Measurements from ENCODE around the gene XPR1.
"Not testable (repeated sequence)": the region's sequence is repeated elsewhere in the genome, so short reads cannot be mapped to it uniquely, and the experiment has no call there.

XPR1 gene

DNA sequence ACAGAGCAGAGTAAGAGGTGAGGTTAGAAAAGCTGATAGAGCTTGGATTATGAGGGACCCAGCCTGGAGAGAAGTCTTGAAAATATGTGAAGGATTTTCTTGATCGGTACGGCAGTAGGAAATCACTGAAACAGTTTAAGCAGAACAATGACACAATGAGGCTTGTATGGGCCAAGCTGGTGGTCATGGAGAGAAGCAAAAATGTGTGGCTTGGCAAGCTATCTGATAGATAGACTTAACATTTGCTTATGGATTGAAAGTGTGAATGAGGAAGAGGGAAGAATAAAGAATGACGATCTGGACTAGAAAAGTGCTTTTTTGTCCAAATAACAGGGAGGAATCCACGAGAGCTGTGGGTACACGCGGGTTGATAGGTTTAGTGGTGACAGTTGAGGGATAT, 15.4 kb upstream of the XPR1 start:
- no peak for DNase-seq

DNA sequence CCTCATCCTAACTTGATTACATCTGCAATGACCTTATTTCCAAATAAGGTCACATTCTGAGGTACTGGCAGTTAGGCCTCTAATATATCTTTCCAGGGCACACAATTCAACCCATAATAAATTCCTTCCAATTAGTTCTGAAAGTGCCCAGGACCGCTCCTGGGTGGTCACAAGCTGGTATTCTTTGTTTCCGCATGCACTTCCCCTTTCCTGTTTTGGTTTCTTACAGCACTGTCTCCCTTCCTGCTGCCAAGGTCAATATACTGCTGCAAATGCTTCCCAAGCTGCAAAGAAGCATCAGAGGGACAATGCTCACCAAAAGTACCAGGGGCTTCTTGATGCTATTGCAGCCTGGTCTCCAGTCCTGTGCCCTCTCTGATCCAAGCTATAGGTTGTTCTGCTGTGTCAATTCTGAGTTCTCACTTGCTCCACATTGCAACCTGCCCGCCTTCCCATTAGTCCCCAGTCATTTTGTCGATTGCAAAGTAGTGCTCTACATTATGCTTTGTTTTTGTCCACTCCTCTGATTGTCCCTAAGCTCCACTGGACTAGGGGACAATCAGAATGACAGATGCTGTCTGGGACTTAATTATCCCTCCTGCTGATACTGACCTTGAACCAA, 13.9 kb upstream of the XPR1 start:
- no peak for DNase-seq

- no peak for DNase-seq
Measured at GRCh38 chr1:180620581-180620980, 11.2 kb upstream of the XPR1 start.

DNA sequence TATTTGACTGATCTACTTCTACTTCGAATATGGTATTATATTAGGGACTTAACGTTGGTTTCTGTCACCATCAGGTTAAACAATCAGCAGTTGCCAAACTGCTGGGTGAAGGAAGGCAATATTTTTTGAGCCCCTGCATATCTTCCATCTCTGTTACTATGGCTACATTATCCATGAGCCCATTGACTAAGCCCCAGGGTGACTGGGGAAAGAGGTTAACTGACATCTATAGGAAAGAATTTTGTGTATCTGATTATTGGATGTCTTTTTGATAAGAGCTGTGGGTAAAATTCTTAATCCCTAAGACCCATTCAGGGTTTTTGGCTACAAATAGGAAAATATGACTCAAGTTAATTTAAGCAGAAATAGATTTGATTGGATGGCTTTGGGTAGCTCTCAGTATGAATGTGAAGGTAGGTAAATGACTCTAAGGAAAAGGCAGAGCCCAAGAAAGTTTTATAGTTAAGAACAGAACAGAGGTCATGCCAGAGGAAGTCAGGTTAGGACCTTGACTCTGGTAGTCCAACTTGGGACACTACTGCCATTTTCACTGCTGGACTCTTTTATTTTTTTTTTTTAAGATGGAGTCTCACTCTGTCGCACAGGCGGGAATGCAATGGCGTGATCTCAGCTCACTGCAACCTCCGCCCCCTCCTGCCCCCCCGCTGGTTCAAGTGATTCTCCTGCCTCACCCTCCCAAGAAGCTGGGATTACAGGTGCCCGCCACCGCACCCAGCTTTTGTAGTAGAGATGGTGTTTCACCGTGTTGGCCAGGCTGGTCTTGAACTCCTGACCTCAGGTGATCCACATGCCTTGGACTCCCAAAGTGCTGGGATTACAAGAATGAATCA, 8.9 kb upstream of the XPR1 start:
- DNase-seq, result peak; percentile 9

DNA sequence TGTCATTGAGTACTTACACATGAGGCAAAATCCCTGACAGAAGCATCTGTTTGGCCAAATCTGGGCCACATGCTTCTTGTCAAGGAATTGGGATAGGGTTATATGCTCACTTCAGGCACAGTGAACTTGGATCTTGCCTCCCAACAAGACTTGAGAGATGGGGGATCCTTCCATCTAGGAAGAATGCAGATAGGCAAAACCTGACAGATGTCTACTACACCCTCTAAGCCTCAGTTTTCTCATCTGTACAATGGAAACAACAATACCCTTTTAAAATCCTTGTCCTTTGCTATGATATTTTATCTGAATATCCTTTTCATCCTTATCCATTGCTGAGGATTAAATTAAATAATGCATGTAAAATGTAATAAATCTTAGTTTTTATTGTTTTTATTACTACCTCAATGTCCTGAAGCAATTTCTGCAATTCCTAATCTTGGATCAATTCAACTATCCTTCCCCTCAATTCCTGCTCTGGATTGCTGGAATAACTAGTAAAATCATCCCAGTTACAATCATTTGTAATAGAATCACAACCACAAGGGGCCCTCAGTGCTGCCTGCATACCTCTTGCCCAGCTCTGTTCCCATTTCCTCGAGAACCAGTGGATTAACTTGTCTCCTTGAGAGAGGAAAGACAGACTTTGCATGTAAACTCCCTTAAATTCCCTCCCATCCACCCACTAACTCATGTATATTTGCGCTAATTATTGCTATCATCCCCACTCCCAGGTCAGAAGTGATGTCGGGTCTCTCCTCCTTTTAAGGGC, 8.1 kb upstream of the XPR1 start:
- DNase-seq, result no peak

DNA sequence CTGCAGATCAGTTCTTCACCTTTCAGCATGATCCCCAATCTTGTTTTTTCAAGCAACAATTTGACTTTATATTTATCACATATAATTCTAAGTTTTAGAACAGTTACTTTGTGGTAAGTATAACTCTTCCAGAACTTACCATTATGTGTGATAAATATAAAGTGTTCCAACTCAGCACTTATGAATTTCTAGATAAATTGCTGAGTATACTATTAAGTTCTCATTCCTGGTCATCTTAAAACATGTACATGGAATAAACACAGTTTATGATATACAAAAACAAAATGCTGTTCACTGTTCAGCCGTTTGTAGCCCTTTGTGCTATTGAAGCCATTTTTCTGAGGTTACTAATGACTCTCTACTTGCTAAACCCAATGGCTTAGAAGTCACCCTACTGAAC, 5.1 kb upstream of the XPR1 start:
- no peak for DNase-seq

- no peak for DNase-seq
Measured at GRCh38 chr1:180627411-180627810, 4.4 kb upstream of the XPR1 start.

- DNase-seq, result no peak
Measured at GRCh38 chr1:180628646-180629045, 3.2 kb upstream of the XPR1 start.

DNA sequence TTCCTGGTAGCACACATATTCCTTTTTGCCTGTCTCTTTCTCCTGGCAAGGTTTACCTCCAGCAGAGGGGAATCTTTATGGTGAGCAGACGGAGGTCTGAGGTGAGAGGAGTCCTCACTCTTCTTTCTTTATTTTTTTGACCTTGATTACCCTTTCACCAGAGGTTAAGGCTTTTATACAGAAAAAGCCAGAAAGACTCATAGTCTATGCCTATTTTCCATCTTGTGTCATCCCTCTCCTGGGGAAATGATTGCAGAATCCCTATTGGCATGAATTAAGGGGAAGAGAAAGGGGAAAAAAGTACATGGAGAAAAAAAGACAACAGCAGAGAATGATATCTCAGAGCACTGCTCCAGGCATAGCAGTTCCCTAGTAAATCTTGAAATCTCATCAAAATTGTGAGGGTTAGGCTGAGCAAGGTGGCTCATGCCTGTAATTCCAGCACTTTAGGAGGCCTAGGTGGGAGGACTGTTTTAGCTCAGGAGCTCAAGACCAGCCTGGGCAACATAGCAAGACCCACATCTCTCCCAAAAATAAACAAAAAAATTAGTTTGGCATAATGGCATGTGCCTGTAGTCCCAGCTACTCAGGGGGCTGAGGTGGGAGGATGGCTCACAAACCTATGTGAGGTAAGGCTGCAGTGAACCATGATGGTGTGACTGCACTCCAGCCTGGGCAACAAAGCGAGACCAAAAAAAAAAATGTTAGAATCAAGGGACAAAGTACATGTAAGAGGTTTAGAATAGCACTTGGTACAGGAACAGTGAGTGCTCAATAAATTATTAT, 1.2 kb upstream of the XPR1 start:
- no peak for DNase-seq

DNA sequence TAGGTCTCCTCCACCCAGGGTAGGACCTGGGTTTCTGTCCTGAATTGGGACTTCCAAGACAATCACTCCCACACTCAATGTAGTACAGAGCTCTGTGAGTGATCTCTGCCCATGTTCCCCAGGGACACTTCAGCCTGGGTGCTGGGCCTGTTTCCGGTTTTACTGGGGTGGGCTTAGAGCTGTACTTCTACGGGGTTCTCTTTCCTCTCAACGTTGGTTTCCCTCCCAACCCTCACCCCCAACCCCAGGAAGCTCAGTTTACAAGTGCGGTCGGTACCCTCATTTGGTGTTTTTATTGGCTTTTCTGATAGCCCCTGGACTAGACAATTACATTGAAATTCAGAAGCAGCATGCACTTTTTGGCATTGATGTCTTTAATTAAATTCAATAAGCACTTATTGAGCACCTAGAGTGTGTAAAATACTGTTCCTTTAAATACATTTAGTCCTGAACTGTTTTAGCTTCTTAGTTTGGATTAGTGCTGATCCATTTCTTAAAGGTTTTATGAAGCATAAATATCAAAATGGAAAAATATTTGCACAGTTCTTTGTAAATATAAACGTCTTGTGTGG, 542 bp upstream of the XPR1 start:
- no peak for DNase-seq

DNA sequence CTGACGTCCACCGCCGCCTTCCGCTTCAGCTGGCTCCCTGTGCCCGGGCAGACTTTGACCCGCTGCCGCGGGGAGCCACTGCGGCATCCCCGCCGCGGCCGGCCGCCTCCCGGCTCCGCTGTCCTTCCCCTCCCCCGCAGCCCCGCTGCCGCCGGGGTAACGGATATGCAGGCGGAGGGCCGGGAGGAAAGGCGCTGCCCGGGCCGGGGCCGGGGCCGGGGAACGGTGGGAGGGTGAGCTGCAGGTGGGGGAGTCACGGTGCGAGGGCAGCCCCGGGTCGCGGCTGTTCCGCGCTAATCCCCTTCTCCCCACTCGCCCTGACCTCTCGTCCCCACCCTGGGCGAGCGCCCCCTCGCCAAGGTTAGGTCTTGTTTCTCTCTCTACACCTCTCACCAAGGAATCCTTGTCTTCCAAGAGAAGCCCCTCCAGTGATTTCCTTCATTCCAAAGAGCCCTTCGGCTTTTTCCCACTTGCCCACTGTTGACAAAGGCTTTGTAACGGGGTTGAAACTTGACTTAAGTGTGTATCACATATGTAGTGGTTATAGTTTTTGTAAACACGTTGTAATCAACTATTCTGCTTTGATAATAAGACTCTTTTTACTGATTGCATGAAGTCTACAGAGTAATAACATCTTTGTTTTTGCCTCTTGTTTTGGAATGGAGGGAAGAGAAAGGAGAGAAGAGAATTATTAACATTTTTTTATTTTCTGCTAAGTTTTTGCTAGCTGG, 669 bp downstream of the XPR1 start:
- DNase-seq, result peak; percentile 67

DNA sequence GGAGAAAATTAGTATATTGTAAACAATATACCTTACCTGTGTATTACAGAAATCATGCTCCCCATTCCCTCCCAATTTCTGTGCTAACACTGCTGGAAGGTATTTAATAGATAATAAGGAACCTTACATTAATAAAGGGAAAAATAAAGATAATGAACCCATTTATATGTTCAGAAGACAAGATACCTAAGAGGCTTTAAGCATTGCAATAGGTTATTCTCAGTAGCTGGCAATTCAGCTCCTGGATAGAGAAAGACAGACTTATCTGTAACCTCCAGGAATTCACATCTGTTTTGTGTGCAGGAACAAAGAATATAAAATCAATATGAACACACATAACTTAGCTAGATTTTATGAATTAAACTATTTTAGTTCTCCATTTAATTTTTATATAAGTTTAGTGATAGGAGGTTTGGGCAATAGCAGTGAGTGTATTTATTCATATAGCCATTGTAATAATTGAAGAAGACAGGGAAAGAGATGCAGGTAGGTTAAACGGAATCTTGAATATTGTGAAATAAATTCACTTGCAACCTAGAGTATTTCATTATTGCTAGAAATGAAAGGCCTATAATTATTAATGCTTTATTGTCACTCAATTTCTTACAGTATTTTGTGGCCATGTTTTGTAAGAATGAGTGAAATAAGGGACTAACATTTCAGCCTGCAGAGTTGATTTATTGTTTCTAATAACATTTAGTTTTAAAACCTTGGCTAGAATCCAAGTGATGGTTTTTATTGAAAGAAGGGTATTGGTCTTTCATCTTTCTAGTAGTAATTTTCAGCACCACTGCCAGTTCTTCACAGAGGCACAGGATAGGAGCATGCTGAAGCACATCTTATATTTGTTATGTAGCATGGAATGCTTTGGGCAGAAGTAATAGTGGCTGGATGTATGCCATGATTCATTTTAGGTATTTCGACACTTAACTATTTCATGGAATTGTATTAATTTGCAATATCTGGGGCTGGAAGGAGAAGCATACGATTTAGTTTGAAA, 1.5 kb downstream of the XPR1 start:
- no peak for DNase-seq

- no peak for DNase-seq
Measured at GRCh38 chr1:180636138-180636537, 4.3 kb downstream of the XPR1 start.

GRCh38 chr1:180639871-180640270, 8.0 kb downstream of the XPR1 start:
- no peak for DNase-seq

DNA sequence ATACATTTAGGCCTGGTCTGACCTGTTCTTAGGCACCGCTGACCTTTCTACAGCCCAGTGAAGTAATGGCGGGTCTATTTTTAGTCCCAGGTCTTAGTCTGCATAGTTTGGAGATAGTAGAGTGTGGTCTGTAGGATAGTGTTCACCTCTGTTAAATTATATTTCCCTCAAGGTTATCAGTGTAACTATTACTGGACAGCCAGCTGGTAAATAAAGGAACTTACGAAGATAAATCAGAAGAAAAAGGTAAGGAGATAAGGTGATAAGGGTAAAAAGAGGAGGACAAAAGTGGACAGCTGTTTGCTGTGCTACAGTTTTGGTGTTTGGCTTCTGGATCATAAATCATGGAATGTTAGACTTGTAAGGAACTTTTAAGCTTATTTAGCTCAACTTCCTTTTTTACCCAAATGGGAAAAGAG, 8.7 kb downstream of the XPR1 start:
- no peak for DNase-seq

DNA sequence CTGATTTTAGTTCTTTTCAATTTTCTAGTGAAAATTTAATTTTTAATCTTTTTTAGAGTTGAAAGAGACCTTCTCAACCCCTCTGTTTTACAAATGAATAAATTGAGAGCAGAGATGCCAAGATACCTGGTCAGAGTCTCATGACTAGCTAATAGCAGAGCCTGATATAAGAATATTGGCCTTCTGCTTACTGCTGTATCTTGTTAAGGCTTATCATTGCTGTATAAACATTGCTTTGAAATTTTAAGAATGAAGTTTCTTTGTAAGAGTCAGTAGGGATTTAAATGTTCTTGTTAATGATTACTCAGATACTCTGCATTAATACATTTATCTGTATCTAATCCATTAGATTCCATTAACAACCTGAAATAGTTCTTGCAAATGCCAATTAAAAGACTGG, 9.8 kb downstream of the XPR1 start:
- DNase-seq, result no peak

DNA sequence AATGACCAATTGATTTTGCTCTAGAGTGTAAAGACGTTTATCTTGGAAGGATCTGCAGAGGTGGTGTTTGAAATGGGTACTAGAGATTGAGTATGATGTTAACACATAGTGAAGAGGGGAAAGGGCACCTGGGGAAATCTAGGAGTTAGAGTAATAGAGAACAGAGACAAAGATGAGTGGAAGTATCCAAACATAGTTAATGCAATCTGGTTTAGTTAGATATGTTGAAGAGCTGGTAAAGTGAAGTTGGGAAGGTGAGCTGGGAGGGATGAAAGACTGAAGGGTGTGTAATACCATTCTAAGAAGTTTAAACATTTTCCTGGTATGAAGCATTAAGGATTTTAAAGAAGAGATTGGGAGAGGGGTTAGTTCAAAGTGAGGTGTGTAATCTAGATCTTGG, 11.0 kb downstream of the XPR1 start:
- DNase-seq, result no peak

GRCh38 chr1:180643693-180644092, 11.9 kb downstream of the XPR1 start:
- DNase-seq, result no peak

- no peak for DNase-seq
Measured at GRCh38 chr1:180644526-180645192, 12.8 kb downstream of the XPR1 start.

- DNase-seq, result not testable (repeated sequence)
Measured at GRCh38 chr1:180645261-180645660, 13.4 kb downstream of the XPR1 start.
